Activated naive CD4-positive, alpha-beta T cell treated with anti-CD3 and anti-CD28 coated beads, Interleukin-2, amount 50 U/mL, for 24 hours (primary cell): ENCODE data around the gene CFL1.

ENCODE experiments used
- H3K27ac Mint-ChIP-seq: one replicate; pipeline ENCODE4 v1.8.0; 2021; ENCODE audit warnings: mild to moderate bottlenecking, mixed read lengths
- H3K27me3 Mint-ChIP-seq: one replicate; pipeline ENCODE4 v1.8.0; 2021; ENCODE audit warnings: mixed read lengths
- H3K36me3 Mint-ChIP-seq: one replicate; pipeline ENCODE4 v1.8.0; 2021; ENCODE audit warnings: mixed read lengths
- H3K4me1 Mint-ChIP-seq: one replicate; pipeline ENCODE4 v1.8.0; 2021; ENCODE audit warnings: mixed read lengths
- H3K4me3 Mint-ChIP-seq: one replicate; pipeline ENCODE4 v1.8.0; 2021; ENCODE audit warnings: mild to moderate bottlenecking, mixed read lengths
- H3K9me3 Mint-ChIP-seq: one replicate; pipeline ENCODE4 v1.8.0; 2021; ENCODE audit warnings: mixed read lengths

CFL1 gene

DNA sequence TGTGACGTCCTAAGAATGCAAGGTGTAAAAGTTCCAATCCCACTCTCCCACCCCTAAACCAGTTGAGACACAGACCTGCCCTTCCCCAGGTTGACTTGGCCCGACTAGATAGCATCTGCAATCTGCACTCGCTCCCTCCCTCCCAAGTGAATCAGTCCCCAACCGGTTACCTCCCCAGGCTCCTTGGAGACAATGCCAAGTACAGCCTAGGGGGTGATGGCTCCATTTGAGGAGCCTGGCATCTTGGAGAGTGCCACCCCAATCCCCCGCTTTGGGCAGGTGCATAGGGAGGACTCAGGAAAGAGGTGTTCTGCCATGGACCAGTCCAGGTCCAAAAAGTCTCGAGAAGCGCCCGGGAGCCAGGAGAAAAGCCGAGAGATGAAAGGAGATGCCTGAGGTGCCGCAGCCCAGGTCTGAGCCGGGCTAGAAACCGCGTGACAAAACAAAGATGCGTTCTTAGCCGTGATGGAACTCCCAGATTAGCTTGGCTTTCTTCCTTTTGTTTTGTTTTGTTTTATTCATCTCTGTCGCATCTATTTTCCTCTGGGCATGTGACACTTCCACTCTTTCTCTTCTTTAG lies 42.9 kb downstream of the CFL1 start:
- H3K9me3 Mint-ChIP-seq = no peaks in the 10 kb centered on the region
- no peaks in the 10 kb centered on the region for H3K27me3 Mint-ChIP-seq
- no peak overlapping the region for H3K4me3 Mint-ChIP-seq
- H3K4me1 Mint-ChIP-seq = peaks cover 19% of the 10 kb centered on the region
- H3K27ac Mint-ChIP-seq = no peak overlapping the region
- no peaks in the 10 kb centered on the region for H3K36me3 Mint-ChIP-seq

DNA sequence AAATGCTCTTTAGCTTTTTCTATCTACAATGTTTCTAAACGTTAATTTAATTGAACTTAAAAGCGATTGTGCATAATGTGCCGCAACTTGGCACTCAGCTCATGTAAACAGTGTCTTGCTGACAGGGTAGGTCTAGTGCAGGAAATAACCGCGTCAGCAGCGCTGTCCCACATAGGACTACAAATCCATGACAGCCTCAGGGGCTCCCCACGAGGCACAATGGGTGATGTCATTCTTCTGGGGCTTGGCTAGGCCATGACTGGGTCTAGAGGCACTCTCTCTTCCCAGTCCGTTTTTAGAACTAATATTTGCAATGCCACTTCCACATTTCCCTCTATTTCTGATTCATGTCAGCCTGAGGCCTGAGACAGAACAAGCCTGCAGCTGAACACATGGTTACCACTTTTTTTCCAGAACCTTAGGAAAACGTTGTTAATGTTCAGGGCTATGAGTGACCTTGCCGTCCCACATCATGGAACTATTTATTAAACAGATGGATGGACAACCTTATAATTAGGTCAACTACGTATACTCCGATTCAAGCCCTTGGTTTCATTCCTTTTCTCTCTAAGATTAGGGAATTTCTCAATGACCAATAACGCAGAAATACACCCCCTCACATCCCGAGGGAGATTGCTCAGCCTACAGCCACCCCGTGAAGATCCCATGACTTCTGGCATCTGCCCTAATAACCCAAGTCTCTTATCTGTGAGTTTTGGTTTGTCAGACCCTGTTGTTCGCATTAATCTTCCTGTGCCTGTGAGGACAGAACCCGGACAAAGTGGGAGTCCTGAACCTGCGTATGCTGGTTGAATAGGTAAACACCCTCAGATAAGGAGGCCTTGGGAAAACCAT lies 43.6 kb downstream of the CFL1 start:
- Mint-ChIP-seq H3K27ac (no peak overlapping the region), H3K4me3 (no peak overlapping the region), H3K4me1 (peaks cover 19% of the 10 kb centered on the region), H3K27me3 (no peaks in the 10 kb centered on the region), H3K9me3 (no peaks in the 10 kb centered on the region), H3K36me3 (no peaks in the 10 kb centered on the region)

DNA sequence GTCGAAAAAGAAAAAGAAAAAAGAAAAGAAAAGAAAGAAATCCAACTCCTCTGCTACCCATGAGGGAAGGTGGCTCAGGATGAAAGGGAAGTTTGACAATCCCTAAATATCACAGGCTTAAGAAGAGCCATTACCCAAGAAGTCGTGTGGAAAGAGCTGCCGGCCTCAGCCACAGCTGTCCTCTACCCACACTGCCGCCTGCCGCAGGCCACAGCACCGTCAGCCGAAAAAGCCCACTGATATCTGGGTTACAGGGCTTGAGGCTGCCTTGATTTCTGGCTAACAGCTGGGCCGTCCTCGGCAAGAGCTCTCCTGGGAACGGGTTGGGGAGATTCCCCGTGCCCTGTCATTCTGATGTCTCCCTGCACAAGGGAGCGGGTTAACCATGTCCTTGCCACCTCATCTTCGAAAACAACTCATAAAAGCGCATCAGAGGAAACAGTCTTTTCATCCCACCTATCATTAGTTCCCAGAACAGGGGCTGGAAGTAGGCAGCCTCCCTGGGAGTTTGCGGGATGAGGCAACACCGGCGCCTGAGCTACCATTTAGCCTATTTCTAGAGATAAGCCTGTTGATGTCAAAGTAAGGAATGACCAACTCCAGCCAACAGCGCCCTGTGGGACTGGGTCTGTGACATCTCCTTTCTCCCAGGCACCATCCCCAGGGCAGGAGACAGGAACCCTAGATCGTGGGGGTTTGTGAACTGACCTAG lies 46.1 kb downstream of the CFL1 start:
- Mint-ChIP-seq H3K27me3 (no peaks in the 10 kb centered on the region), H3K36me3 (no peaks in the 10 kb centered on the region), H3K4me3 (no peak overlapping the region), H3K4me1 (peaks cover 7% of the 10 kb centered on the region), H3K27ac (no peak overlapping the region), H3K9me3 (no peaks in the 10 kb centered on the region)

DNA sequence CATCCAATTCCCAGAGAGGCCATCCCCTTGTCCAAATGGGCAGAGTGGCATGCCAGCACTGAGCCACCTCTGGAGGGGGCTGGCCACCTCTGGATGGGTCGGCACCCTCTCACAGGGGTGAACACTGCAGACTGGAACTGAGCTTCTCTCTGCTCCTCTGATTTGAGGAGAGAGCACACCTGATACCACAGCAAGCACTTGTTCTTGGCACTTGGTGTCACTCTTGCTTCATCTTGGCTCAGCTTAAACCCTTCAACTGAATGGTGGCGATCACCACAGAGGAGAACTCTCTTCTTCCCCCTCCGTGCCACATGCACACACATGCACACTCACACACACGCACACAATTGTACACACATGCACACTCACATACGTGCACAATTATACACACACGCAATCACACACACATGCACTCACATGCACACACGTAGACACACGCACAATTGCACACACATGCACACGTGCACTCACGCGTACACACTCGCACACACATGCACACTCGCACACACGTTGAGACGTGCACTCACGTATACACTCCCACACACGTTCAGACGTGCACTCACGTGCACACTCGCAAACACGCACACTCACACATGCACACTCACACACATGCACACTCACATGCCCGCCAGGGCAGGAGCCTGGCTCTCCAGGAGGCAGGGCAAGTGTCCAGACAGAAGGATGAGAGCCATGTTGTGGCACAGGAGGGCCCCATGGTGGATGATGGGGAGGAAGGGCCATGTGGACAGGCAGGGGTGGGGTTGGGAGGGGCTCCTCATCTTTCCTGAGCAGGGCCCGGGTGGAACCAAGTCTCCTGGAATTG lies 47.7 kb downstream of the CFL1 start:
- Mint-ChIP-seq H3K27ac (no peak overlapping the region), H3K36me3 (no peaks in the 10 kb centered on the region)

DNA sequence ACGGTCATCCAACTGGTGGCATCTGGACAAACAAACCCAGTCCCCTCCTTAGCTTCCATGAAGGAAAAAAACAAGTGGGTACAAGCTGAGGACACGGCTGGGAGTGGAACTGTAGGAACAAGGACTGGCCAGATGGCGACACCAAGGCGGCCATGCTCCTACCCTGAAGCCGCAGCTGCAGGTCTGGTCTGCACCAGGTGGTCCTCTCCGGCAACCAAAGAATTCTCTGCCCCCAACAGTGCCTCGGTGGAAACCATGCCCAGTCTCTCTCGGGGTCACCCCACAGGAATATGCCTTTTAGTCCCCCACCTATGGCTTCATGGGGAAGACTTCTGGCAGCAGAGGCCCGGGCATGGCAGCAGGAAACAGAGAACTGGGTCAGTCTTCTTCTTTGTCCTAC lies 48.5 kb downstream of the CFL1 start:
- H3K9me3 Mint-ChIP-seq = no peaks in the 10 kb centered on the region

More for the DNA sequence above, 47.7 kb downstream of the CFL1 start:
- Mint-ChIP-seq H3K27me3 (no peaks in the 10 kb centered on the region), H3K4me3 (no peak overlapping the region), H3K4me1 (no peaks in the 10 kb centered on the region), H3K9me3 (no peaks in the 10 kb centered on the region)

DNA sequence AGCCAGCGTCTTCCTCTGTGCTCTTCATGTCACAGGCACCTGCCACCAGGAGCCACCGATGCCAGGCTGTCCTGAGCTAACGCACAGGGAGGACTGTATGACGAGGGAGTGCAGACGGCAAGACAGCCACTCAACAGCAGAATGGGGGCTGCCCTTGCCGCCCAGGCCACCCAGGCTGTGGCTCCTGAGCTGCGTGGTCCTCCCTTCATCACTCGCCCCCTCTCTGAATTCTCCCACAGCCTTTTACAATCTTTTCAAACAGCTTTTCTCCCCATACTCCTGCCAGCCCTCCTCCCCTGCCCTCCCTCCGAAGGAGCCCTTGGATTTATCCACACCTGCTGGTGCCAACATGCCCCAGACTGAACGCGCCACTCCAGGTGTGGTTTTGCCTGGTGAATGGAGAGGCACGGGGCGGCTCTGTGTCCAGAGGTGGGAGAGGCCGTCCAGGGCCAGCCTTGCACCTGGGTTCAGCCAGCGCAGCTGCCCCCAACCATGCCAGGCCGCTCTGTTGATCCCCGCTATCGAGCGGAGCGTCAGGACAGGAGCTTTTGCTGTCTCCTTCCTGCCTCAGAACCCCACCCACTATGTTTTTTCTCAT lies 49.1 kb downstream of the CFL1 start:
- H3K27me3 Mint-ChIP-seq = no peaks in the 10 kb centered on the region
- H3K4me3 Mint-ChIP-seq = no peak overlapping the region
- H3K27ac Mint-ChIP-seq = no peak overlapping the region

More for the DNA sequence above, 48.5 kb downstream of the CFL1 start:
- Mint-ChIP-seq H3K4me3 (no peak overlapping the region), H3K36me3 (no peaks in the 10 kb centered on the region), H3K27me3 (no peaks in the 10 kb centered on the region), H3K4me1 (no peaks in the 10 kb centered on the region), H3K27ac (no peak overlapping the region)

DNA sequence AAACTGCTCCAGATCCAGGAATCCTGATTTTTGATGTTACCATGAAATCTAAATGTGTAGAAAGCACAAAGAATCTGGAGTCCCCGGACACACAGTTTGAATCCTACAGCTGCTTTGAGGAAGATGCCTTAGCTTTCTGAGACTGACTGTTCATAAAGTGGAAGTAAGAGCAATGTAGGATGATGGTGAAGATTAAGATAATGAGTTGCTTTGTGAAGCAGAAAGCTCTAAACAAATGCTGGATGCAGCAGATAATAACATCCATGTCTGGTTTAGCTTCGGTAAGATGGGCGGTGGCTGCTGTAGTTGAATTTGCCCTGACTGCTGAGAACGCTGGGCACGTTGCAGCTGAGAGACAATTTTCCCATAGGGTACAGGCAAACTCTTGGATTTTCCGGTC lies 51.0 kb downstream of the CFL1 start:
- Mint-ChIP-seq H3K9me3 (no peaks in the 10 kb centered on the region), H3K27me3 (peaks cover 4% of the 10 kb centered on the region), H3K27ac (no peak overlapping the region), H3K4me3 (no peak overlapping the region), H3K36me3 (no peaks in the 10 kb centered on the region), H3K4me1 (no peaks in the 10 kb centered on the region)

More for the DNA sequence above, 49.1 kb downstream of the CFL1 start:
- H3K36me3 Mint-ChIP-seq = no peaks in the 10 kb centered on the region
- no peaks in the 10 kb centered on the region for H3K4me1 Mint-ChIP-seq
- no peaks in the 10 kb centered on the region for H3K9me3 Mint-ChIP-seq
